Neural crest cell (in vitro differentiated cells): ENCODE results near the gene KDM2A. TPM values are rescaled to one million over a fixed set of nuclear protein-coding genes. Genes with fewer than 3 reads are reported as not detected.

ENCODE experiments used
- DNase-seq: peaks from one replicate; pipeline ENCODE4 v3.0.0; 2021; ENCODE audit warnings: low read depth, mixed read lengths, low spot score
- H3K27ac Mint-ChIP-seq: one replicate; pipeline ENCODE4 v1.8.0; 2021; ENCODE audit warnings: mild to moderate bottlenecking, mixed read lengths; ENCODE audit not compliant: unreplicated experiment
- H3K27me3 Mint-ChIP-seq: 2 replicates; pipeline ENCODE4 v1.8.0; 2021; ENCODE audit warnings: low read depth, mild to moderate bottlenecking, mixed read lengths
- H3K36me3 Mint-ChIP-seq: 2 replicates; pipeline ENCODE4 v1.8.0; 2021; ENCODE audit warnings: low read depth, mild to moderate bottlenecking, mixed read lengths
- H3K4me1 Mint-ChIP-seq: 2 replicates; pipeline ENCODE4 v1.8.0; 2021; ENCODE audit warnings: mixed read lengths
- H3K4me3 Mint-ChIP-seq: one replicate; pipeline ENCODE4 v1.8.0; 2021; ENCODE audit warnings: mild to moderate bottlenecking, mixed read lengths
- H3K9me3 Mint-ChIP-seq: 2 replicates; pipeline ENCODE4 v1.8.0; 2021; ENCODE audit warnings: mixed read lengths
- total RNA-seq: library from RNA; stranded (reverse); gene quantifications from 2 replicates; pipeline ENCODE4 v1.2.1, GENCODE V29; 2021
- TF ChIP-seq, protein P1 (sequence below): fragments of 200-600 bp; sonication (generic); conservative IDR thresholded peaks from 2 replicates; pipeline ENCODE4 v1.5.0; 2021; ENCODE audit warnings: antibody characterized with exemption, mild to moderate bottlenecking

KDM2A gene
- total RNA-seq, 1 donor from 2014 or later = 67.4 TPM

DNA sequence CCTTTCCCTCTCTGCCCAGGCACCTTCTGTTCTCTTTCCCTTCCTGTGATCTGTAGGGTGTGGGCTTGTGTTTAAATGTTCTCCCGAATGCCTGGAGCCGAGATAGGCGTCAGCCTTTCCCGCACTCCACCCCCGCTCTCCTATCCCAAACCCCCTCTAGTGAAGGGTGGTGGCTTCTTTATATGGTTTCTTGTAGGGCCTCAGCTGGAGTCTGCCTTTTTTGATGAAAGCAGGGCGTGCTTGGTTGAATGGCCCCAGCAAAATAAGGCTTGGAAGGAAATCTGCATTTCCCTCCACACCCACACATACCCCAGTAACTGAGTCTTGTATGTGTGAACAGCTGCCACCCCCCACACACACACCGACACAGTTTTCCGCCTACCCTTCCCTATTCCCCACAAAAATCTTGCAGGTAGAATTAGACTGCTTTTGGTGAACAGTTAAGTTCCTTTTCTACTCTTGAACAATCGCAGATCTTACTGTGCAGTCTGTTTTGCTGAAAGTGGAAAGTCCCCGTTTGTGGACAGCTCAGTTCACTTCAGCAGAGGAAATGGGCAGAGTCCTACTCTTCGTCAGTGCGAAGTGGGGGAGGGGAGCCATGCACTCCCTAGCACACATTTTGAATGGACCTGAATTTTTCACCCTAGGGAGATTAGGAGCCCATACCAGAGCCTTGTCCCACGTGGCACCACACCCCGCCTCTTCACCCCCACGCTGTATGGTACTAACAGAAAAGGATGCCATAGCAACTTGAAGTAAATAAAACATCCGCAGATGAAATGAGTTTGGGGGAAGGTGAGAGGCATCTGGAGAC lies 121.7 kb downstream of the KDM2A start:
- H3K27me3 Mint-ChIP-seq = no peaks in the 10 kb centered on the region
- peak overlapping the region; percentile 98 for H3K4me3 Mint-ChIP-seq
- peaks cover 10% of the 10 kb centered on the region for H3K36me3 Mint-ChIP-seq
- DNase-seq = no peak
- H3K27ac Mint-ChIP-seq = peak overlapping the region; percentile 99
- H3K9me3 Mint-ChIP-seq = no peaks in the 10 kb centered on the region
- peaks cover 43% of the 10 kb centered on the region for H3K4me1 Mint-ChIP-seq
- TF ChIP-seq, protein P1, sequence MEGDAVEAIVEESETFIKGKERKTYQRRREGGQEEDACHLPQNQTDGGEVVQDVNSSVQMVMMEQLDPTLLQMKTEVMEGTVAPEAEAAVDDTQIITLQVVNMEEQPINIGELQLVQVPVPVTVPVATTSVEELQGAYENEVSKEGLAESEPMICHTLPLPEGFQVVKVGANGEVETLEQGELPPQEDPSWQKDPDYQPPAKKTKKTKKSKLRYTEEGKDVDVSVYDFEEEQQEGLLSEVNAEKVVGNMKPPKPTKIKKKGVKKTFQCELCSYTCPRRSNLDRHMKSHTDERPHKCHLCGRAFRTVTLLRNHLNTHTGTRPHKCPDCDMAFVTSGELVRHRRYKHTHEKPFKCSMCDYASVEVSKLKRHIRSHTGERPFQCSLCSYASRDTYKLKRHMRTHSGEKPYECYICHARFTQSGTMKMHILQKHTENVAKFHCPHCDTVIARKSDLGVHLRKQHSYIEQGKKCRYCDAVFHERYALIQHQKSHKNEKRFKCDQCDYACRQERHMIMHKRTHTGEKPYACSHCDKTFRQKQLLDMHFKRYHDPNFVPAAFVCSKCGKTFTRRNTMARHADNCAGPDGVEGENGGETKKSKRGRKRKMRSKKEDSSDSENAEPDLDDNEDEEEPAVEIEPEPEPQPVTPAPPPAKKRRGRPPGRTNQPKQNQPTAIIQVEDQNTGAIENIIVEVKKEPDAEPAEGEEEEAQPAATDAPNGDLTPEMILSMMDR = no peak

- Mint-ChIP-seq H3K4me1 (peaks cover 43% of the 10 kb centered on the region), H3K27ac (no peak overlapping the region), H3K4me3 (peak overlapping the region; percentile 84), H3K9me3 (no peaks in the 10 kb centered on the region), H3K36me3 (peaks cover 17% of the 10 kb centered on the region), H3K27me3 (no peaks in the 10 kb centered on the region)
- TF ChIP-seq, protein P1 = no peak
- no peak for DNase-seq
Measured at GRCh38 chr11:67242548-67242947, 123.5 kb downstream of the KDM2A start.

GRCh38 chr11:67243051-67243450 lies 124.0 kb downstream of the KDM2A start:
- no peak overlapping the region for H3K27ac Mint-ChIP-seq
- H3K4me3 Mint-ChIP-seq = peak overlapping the region; percentile 84
- no peaks in the 10 kb centered on the region for H3K9me3 Mint-ChIP-seq
- DNase-seq = no peak
- TF ChIP-seq, protein P1 = no peak
- H3K36me3 Mint-ChIP-seq = peaks cover 21% of the 10 kb centered on the region
- no peaks in the 10 kb centered on the region for H3K27me3 Mint-ChIP-seq
- H3K4me1 Mint-ChIP-seq = peaks cover 43% of the 10 kb centered on the region

DNA sequence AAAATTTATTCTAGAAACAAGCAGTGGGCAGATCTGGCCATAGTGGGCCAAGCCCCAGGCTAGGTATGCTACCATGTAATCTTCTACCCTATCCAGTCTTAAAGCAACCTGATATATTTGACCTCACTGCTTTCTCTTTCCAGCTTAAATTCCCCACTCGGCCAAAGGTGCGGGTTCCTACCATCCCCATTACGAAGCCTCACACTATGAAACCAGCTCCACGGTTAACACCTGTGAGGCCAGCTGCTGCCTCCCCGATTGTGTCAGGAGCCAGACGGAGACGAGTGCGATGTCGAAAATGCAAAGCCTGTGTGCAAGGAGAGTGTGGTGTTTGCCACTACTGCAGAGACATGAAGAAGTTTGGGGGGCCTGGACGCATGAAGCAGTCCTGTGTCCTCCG lies 126.0 kb downstream of the KDM2A start:
- no peak overlapping the region for H3K4me3 Mint-ChIP-seq
- DNase-seq = no peak
- no peaks in the 10 kb centered on the region for H3K27me3 Mint-ChIP-seq
- H3K4me1 Mint-ChIP-seq = peaks cover 27% of the 10 kb centered on the region
- H3K27ac Mint-ChIP-seq = peak overlapping the region; percentile 9
- peaks cover 24% of the 10 kb centered on the region for H3K36me3 Mint-ChIP-seq
- TF ChIP-seq, protein P1 = no peak
- no peaks in the 10 kb centered on the region for H3K9me3 Mint-ChIP-seq

DNA sequence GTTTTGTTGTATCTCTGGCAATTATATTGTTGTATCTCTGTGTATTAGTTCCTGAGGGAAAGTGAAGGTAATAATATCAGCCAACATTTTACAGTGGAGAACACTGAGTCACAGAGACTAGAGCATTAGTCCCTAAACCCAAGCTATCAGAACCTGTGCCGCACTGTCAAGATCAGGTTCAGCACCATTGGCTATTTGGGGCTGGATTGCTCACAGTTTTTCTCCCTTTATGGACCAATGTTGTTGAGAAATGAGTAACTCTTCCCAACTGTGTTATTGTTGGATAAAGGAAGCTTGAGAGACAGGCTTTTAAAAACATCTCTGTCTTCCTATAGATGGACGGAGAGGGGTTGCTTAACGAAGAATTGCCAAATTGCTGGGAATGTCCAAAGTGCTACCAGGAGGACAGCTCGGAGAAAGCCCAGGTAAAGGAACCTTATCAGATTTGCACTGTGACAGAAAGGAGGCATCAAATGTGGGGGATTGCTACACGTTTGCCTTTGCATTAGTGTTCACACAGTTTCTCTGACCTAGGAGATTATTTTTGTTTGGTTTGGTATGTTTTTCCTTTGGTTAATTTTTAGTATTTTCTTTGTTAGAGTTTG lies 129.0 kb downstream of the KDM2A start:
- Mint-ChIP-seq H3K4me1 (peaks cover 2% of the 10 kb centered on the region), H3K27me3 (no peaks in the 10 kb centered on the region), H3K9me3 (no peaks in the 10 kb centered on the region), H3K27ac (no peak overlapping the region), H3K4me3 (no peak overlapping the region), H3K36me3 (peaks cover 27% of the 10 kb centered on the region)
- TF ChIP-seq, protein P1 = no peak
- DNase-seq = no peak
